HG02623 (cell line): ENCODE measurements around the gene ZBTB9.

Source experiments
- ATAC-seq: cut with Tn5 transposase; IDR thresholded peaks from one replicate; pipeline ENCODE4 v1.9.1; 2021; ENCODE audit warnings: moderate library complexity; ENCODE audit not compliant: unreplicated experiment

The ZBTB9 gene

GRCh38 chr6:33432546-33432945 lies 21.8 kb upstream of the ZBTB9 start:
- no peak for ATAC-seq

GRCh38 chr6:33433001-33433543 lies 21.3 kb upstream of the ZBTB9 start:
- ATAC-seq: no peak

- ATAC-seq: no peak
These were observed 20.7 kb upstream of the ZBTB9 start for GRCh38 chr6:33433544-33434191.

- ATAC-seq: no peak
These were observed 19.4 kb upstream of the ZBTB9 start for GRCh38 chr6:33434961-33435360.

GRCh38 chr6:33437666-33438065 lies 16.7 kb upstream of the ZBTB9 start:
- ATAC-seq: no peak

- ATAC-seq: no peak
These were observed 15.3 kb upstream of the ZBTB9 start for GRCh38 chr6:33438978-33439594.

GRCh38 chr6:33439956-33440648 lies 14.3 kb upstream of the ZBTB9 start:
- no peak for ATAC-seq

GRCh38 chr6:33440649-33441309 lies 13.6 kb upstream of the ZBTB9 start:
- ATAC-seq: no peak

- ATAC-seq: no peak
These were observed 12.9 kb upstream of the ZBTB9 start for GRCh38 chr6:33441457-33441856.

- no peak for ATAC-seq
These were observed 12.1 kb upstream of the ZBTB9 start for GRCh38 chr6:33442283-33442682.

GRCh38 chr6:33443025-33443424 lies 11.4 kb upstream of the ZBTB9 start:
- ATAC-seq: no peak

GRCh38 chr6:33443619-33444504 lies 10.5 kb upstream of the ZBTB9 start:
- no peak for ATAC-seq

GRCh38 chr6:33445119-33445603 lies 9.2 kb upstream of the ZBTB9 start:
- no peak for ATAC-seq

- ATAC-seq: no peak
These were observed 8.0 kb upstream of the ZBTB9 start for GRCh38 chr6:33446356-33446755.

- no peak for ATAC-seq
These were observed 3.9 kb upstream of the ZBTB9 start for GRCh38 chr6:33450434-33450833.

GRCh38 chr6:33451606-33452005 lies 2.8 kb upstream of the ZBTB9 start:
- ATAC-seq: no peak

- no peak for ATAC-seq
These were observed 1.9 kb upstream of the ZBTB9 start for GRCh38 chr6:33452496-33452895.

GRCh38 chr6:33453393-33454008 lies 875 bp upstream of the ZBTB9 start:
- ATAC-seq: no peak

- ATAC-seq: no peak
These were observed 675 bp downstream of the ZBTB9 start for GRCh38 chr6:33455051-33455450.

GRCh38 chr6:33456156-33456555 lies 1.8 kb downstream of the ZBTB9 start:
- no peak for ATAC-seq
